Fibroblast of lung (primary cell): ENCODE measurements around the gene STARD10. TPM values are rescaled to one million over a fixed set of nuclear protein-coding genes. Genes with fewer than 3 reads are reported as not detected.
"Not testable (repeated sequence)": the region's sequence is repeated elsewhere in the genome, so short reads cannot be mapped to it uniquely, and the experiment has no call there.

Experiments
- DNase-seq, 2 donors: peaks; one replicate each; pipeline versions ENCODE4 v3.0.0 to v3.0.0-alpha.2; 2010; ENCODE audit warnings: low read depth in 2 of 2
- H2AFZ ChIP-seq: 2 replicates; pipeline ENCODE4 v1.5.1; 2012; ENCODE audit warnings: low read length, control low read depth, inconsistent platforms
- H3K27ac ChIP-seq: 2 replicates; pipeline ENCODE4 v1.5.1; 2011; ENCODE audit warnings: low read length, control low read depth; ENCODE audit not compliant: insufficient read depth
- H3K27me3 ChIP-seq: 2 replicates; pipeline ENCODE4 v1.5.1; 2011; ENCODE audit warnings: mild to moderate bottlenecking, low read length; ENCODE audit not compliant: control insufficient read depth, insufficient read depth
- H3K36me3 ChIP-seq: 2 replicates; pipeline ENCODE4 v1.5.1; 2011; ENCODE audit warnings: low read length; ENCODE audit not compliant: control insufficient read depth, insufficient read depth
- H3K4me1 ChIP-seq: 2 replicates; pipeline ENCODE4 v1.5.1; 2011; ENCODE audit warnings: low read length; ENCODE audit not compliant: control insufficient read depth, insufficient read depth; ENCODE audit errors: extremely low read depth
- H3K4me2 ChIP-seq: 2 replicates; pipeline ENCODE4 v1.5.1; 2011; ENCODE audit warnings: low read length, control low read depth; ENCODE audit not compliant: insufficient read depth; ENCODE audit errors: extremely low read depth
- H3K4me3 ChIP-seq, 4 experiments: fragments of 200-600 bp in 1 of 4; sonication (generic) in 1 of 4; replicated peaks in 1 of 4; 2 replicates each; pipeline ENCODE4 v1.5.1; 2011 to 2016; ENCODE audit warnings: low read length in 4 of 4, low read depth in 3 of 4, mild to moderate bottlenecking in 3 of 4, control low read depth in 2 of 4, inconsistent platforms in 1 of 4, mixed read lengths in 1 of 4; ENCODE audit not compliant: insufficient read depth in 1 of 4; ENCODE audit errors: control extremely low read depth in 1 of 4
- H3K79me2 ChIP-seq: 2 replicates; pipeline ENCODE4 v1.5.1; 2012; ENCODE audit warnings: mild to moderate bottlenecking, low read length, inconsistent platforms; ENCODE audit not compliant: control insufficient read depth, insufficient read depth
- H3K9ac ChIP-seq: 2 replicates; pipeline ENCODE4 v1.5.1; 2011; ENCODE audit warnings: mild to moderate bottlenecking, low read length, control low read depth; ENCODE audit not compliant: insufficient read depth
- H3K9me3 ChIP-seq: 2 replicates; pipeline ENCODE4 v1.5.1; 2012; ENCODE audit warnings: low read depth, low read length; ENCODE audit not compliant: control insufficient read depth, insufficient read depth
- H4K20me1 ChIP-seq: 2 replicates; pipeline ENCODE4 v1.5.1; 2011; ENCODE audit warnings: low read length; ENCODE audit not compliant: control insufficient read depth, insufficient read depth; ENCODE audit errors: extremely low read depth
- EZH2 ChIP-seq: IDR thresholded peaks from 2 replicates; pipeline ENCODE4 v1.5.1; 2012; ENCODE audit warnings: low read length, control low read depth, mild to moderate bottlenecking; ENCODE audit errors: missing control alignments
- polyA plus RNA-seq, 2 donors: library from polyadenylated mRNA; depleted of rRNA in 1 of 2; stranded (reverse) in 1 of 2; unstranded in 1 of 2; fragments of >200 nt; gene quantifications; 2 replicates each; pipeline ENCODE4 v1.2.1, GENCODE V29; 2011 to 2012; ENCODE audit warnings: missing spikeins in 1 of 2
- total RNA-seq: library from RNA; depleted of rRNA; stranded (reverse); fragments of >200 nt; gene quantifications from 2 replicates; pipeline ENCODE4 v1.2.1, GENCODE V29; 2014
- TF ChIP-seq, protein P1 (sequence below), 2 donors: IDR thresholded peaks in 1 of 2; conservative IDR thresholded peaks in 1 of 2; 1 replicate in 1 of 2; 2 replicates in 1 of 2; pipeline ENCODE4 v1.5.1; 2011 to 2012; ENCODE audit warnings: low read length in 2 of 2, control low read depth in 1 of 2, inconsistent platforms in 1 of 2, low read depth in 1 of 2, mild to moderate bottlenecking in 1 of 2

The STARD10 gene
- total and polyA plus RNA-seq, 2 donors (not counting 1 experiment from before 2014, with no cell fraction given) = 20.7 to 32.0 TPM

DNA sequence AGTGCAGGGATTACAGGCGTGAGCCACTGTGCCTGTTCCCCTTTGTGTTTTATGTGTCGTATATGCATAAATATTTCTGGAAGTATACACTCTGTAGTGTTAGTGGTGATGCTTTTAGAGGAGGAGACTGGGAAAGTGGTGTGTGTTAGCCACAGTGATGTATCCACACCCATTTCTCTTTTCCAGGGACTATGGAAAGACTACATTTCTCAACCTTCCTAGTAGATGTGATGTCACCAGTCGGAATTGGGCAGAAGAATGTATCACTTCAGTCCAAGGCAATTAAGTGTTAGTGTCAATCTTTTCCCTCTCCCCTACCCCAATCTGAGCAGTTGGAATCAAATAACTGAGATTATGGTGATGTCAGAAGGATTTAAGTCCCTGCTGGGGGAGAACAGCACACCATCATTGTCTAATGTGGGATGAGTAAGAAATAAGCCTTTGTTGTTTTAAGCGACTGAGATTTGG, 14.5 kb upstream of the STARD10 start:
- Histone ChIP-seq H3K4me1 (peaks cover 10% of the 10 kb centered on the region), H3K9ac (no peak overlapping the region), H2AFZ (no peak overlapping the region), H3K27ac (no peak overlapping the region), H3K4me2 (no peak overlapping the region), H3K27me3 (no peaks in the 10 kb centered on the region), H3K36me3 (no peaks in the 10 kb centered on the region), H3K4me3 (no peak overlapping the region), H3K79me2 (peaks cover 14% of the 10 kb centered on the region), H4K20me1 (no peaks in the 10 kb centered on the region), H3K9me3 (no peaks in the 10 kb centered on the region)
- no peak for TF ChIP-seq EZH2
- TF ChIP-seq, protein P1, sequence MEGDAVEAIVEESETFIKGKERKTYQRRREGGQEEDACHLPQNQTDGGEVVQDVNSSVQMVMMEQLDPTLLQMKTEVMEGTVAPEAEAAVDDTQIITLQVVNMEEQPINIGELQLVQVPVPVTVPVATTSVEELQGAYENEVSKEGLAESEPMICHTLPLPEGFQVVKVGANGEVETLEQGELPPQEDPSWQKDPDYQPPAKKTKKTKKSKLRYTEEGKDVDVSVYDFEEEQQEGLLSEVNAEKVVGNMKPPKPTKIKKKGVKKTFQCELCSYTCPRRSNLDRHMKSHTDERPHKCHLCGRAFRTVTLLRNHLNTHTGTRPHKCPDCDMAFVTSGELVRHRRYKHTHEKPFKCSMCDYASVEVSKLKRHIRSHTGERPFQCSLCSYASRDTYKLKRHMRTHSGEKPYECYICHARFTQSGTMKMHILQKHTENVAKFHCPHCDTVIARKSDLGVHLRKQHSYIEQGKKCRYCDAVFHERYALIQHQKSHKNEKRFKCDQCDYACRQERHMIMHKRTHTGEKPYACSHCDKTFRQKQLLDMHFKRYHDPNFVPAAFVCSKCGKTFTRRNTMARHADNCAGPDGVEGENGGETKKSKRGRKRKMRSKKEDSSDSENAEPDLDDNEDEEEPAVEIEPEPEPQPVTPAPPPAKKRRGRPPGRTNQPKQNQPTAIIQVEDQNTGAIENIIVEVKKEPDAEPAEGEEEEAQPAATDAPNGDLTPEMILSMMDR (conservative IDR thresholded peaks at IDR 0.05 in 1 of 2, IDR thresholded peaks at IDR 0.05 in 1 of 2; ENCODE audit: low read depth in 1 of 2, low read length in 2 of 2) = no peak
- DNase-seq = peak in 1 of 2 donors; percentile 69

DNA sequence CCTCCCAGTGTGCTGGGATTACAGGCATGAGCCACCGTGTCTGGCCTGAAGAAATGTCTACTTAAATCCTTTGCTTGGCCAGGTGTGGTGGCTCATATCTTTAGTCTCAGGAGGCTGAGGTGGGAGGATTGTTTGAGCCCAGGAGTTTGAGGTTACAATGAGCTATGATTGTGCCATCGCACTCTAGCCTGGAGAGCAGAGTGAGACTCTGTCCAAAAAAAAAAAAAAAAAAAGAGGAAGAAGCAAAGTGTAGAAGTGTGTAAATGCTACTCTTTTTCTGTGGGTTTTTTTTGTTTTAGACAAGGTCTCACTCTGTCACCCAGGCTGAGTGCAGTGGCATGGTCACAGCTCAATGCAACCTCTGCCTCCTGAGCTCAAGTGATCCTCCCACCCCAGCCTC, 13.9 kb upstream of the STARD10 start:
- Histone ChIP-seq H3K36me3 (no peaks in the 10 kb centered on the region), H3K27ac (no peak overlapping the region), H3K4me1 (peaks cover 5% of the 10 kb centered on the region), H3K9me3 (no peaks in the 10 kb centered on the region), H3K9ac (no peak overlapping the region), H3K4me3 (no peak overlapping the region), H3K27me3 (no peaks in the 10 kb centered on the region), H2AFZ (no peak overlapping the region), H4K20me1 (no peaks in the 10 kb centered on the region), H3K4me2 (no peak overlapping the region), H3K79me2 (peaks cover 9% of the 10 kb centered on the region)
- TF ChIP-seq, protein P1 (conservative IDR thresholded peaks at IDR 0.05 in 1 of 2, IDR thresholded peaks at IDR 0.05 in 1 of 2; ENCODE audit: low read depth in 1 of 2, low read length in 2 of 2) = no peak
- no peak for TF ChIP-seq EZH2
- no peak for DNase-seq

DNA sequence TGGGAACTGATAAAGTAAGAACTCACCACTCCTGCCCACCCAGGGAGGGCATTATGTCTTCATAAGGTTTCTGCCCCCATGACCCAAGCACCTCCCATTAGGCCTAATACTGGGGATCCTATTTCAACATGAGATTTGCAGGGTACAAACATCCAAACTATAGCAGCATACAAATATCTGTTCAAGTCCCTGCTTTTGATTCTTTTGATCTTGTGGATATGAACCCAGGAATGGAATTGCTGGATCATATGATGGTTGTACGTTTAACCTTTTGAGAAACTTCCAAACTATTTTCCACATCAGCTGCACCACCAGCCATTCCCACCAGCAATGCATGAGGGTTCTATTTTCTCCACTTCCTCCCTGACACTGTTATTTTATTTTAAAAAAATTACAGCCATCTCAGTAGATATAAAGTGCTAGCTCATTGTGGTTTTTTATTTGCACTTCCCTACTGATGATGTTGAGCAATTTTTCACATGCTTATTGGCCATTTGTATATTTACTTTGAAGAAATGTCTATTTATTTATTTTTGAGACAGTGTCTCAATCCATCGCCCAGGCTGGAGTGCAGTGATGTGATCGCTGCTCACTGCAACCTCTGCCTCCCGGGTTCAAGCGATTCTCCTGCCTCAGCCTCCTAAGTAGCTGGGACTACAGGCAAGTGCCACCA, 13.3 kb upstream of the STARD10 start:
- H3K9ac ChIP-seq = no peak overlapping the region
- DNase-seq = peak; percentile 53 to 60
- H3K4me2 ChIP-seq = no peak overlapping the region
- no peak overlapping the region for H2AFZ ChIP-seq
- H3K4me3 ChIP-seq = no peak overlapping the region
- no peak for TF ChIP-seq EZH2
- TF ChIP-seq, protein P1 (conservative IDR thresholded peaks at IDR 0.05 in 1 of 2, IDR thresholded peaks at IDR 0.05 in 1 of 2; ENCODE audit: low read depth in 1 of 2, low read length in 2 of 2) = no peak
- no peaks in the 10 kb centered on the region for H4K20me1 ChIP-seq
- H3K79me2 ChIP-seq = peaks cover 4% of the 10 kb centered on the region
- H3K27me3 ChIP-seq = no peaks in the 10 kb centered on the region
- no peaks in the 10 kb centered on the region for H3K9me3 ChIP-seq
- no peak overlapping the region for H3K27ac ChIP-seq
- H3K36me3 ChIP-seq = no peaks in the 10 kb centered on the region
- no peaks in the 10 kb centered on the region for H3K4me1 ChIP-seq

GRCh38 chr11:72806378-72806777, 12.5 kb upstream of the STARD10 start:
- not testable (repeated sequence) for H3K9me3 ChIP-seq, H3K36me3 ChIP-seq, H3K4me1 ChIP-seq, H2AFZ ChIP-seq, H3K9ac ChIP-seq, H4K20me1 ChIP-seq, H3K4me2 ChIP-seq, DNase-seq, H3K27me3 ChIP-seq, H3K27ac ChIP-seq, H3K4me3 ChIP-seq, H3K79me2 ChIP-seq
